Gastrocnemius medialis (tissue), 4 donors: Measurements from ENCODE around the gene IGLL5.

Experiments
- CTCF ChIP-seq, 5 experiments: fragments of 450-650 bp in 3 of 5; fragments of 200-600 bp in 2 of 5; sonication (generic) in 2 of 5; IDR thresholded peaks in 4 of 5; conservative IDR thresholded peaks in 1 of 5; 1 replicate in 4 of 5; 2 replicates in 1 of 5; pipeline ENCODE4 v1.5.1; 2016 to 2019; ENCODE audit warnings: antibody characterized with exemption in 5 of 5, mild to moderate bottlenecking in 3 of 5, moderate library complexity in 3 of 5
- POLR2A ChIP-seq, 2 donors: fragments of 450-650 bp; IDR thresholded peaks; one replicate each; pipeline ENCODE4 v1.6.1; 2017; ENCODE audit warnings: antibody characterized with exemption in 2 of 2, mild to moderate bottlenecking in 2 of 2, moderate library complexity in 2 of 2

- TF ChIP-seq CTCF (IDR thresholded peaks at IDR 0.05 in 4 of 5, conservative IDR thresholded peaks at IDR 0.05 in 1 of 5) (no peak), POLR2A (IDR thresholded peaks at IDR 0.05) (no peak)
These were observed 53.5 kb downstream of the IGLL5 start for GRCh38 chr22:22940961-22941605.
